Placental epithelial cell (primary cell): ENCODE data around the gene TBC1D26. TPM values are rescaled to one million over a fixed set of nuclear protein-coding genes. Genes with fewer than 3 reads are reported as not detected.

Experiments
- small RNA-seq: library from RNA; depleted of rRNA; stranded (forward); fragments of <200 nt; gene quantifications from one replicate; pipeline ENCODE3, GENCODE V24; 2012
- total RNA-seq: library from RNA; depleted of rRNA; stranded (reverse); fragments of >200 nt; gene quantifications from 2 replicates; pipeline ENCODE4 v1.2.3, GENCODE V29; 2012

Gene TBC1D26
- total RNA-seq: 0.65 and 1.2 TPM in 2 replicates

DNA sequence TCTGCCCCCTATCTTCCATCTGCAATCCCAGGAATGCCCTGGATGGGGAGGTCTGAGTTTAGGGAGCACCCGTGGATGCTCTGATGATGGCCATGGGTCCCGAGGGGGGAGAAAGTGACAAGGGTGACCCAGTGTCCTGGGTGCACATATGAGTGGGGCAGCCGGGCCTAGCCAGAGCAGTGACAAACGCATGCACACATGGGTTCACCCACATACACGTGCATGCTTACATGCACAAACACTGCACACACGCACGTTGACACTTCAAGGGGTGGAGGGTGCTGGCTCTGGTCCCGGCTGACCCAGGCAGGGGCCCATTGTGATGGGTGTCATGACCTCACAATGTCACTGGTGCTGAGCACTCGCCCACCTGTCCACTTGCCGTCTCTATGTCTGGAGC, at the start of gene TBC1D26:
TBC1D26 (plus strand) TSS at position 384 of the 400 bp plus-strand sequence. CDS start 3,066 bp downstream, outside the sequence.

GRCh38 chr17:15683824-15684478, 48.1 kb upstream of the TBC1D26 start, which contains the start of gene TRIM16:
TRIM16 (minus strand) TSS chr17:15684311; CDS start chr17:15651609, 32,702 bp downstream.

DNA sequence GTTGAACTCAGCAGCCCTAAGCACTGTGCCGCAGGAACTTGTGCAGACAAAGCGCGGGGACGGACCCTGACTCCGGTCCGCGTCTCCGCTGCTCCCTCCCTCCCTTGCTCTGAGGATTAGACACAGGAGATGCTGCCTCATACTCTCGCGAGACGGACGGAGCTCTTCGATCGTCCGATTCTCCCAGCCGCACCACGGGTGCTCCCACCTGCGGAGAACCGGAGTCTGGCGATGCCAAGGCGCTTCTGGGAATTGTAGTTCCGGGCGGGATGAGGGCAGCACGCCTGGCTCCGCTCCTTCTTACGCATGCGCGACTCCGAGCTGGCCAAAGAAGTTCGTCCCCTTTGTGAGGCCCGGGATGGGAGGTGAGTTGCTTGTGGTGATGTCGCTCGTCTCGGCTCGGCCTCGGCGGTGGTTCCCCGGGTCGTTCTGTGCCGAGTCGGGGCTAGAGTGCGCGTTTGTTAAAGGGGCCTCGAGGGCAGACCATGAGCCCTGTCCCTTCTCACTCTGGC, 32.6 kb upstream of the TBC1D26 start, which contains the start of gene ZNF286A:
ZNF286A (plus strand) TSS at position 340 of the 512 bp plus-strand sequence. CDS start 578 bp downstream, outside the sequence.

Small RNA genes lying within 50 kb of the gene (small RNA-seq; reads per million reads assigned to genes)
- gene AC015922.1 (not detected), gene RNA5SP436 (not detected)

Other genes starting within 250 kb of the TBC1D26 start
- gene TVP23C, start 168.8 kb upstream of the TBC1D26 start, total RNA-seq: 18.3 and 18.8 TPM in 2 replicates
- gene FBXW10B, start 112.6 kb upstream of the TBC1D26 start, total RNA-seq: 1.2 and 2.2 TPM in 2 replicates
- 61.6 and 161 TPM in 2 replicates for gene TRIM16, start 48.0 kb upstream of the TBC1D26 start, total RNA-seq
- 38.2 and 39.7 TPM in 2 replicates for gene ZNF286A, start 32.5 kb upstream of the TBC1D26 start, total RNA-seq
- gene ADORA2B, start 212.8 kb downstream of the TBC1D26 start, total RNA-seq: 7.9 TPM in 2 replicates